Stomach (tissue), 4 donors: ENCODE data around the gene NNMT.

Source experiments
- POLR2A ChIP-seq, 4 donors: fragments of 450-650 bp; IDR thresholded peaks; one replicate each; pipeline ENCODE4 v1.6.1; 2016; ENCODE audit warnings: antibody characterized with exemption in 4 of 4, control low read depth in 2 of 4, mild to moderate bottlenecking in 1 of 4, moderate library complexity in 1 of 4
- TF ChIP-seq, protein P1 (sequence below), 7 experiments: fragments of 450-650 bp in 4 of 7; fragments of 200-600 bp in 3 of 7; sonication (generic) in 3 of 7; IDR thresholded peaks; one replicate each; pipeline ENCODE4 v1.5.1; 2016 to 2019; ENCODE audit warnings: antibody characterized with exemption in 7 of 7, control low read depth in 2 of 7, mild to moderate bottlenecking in 1 of 7

DNA sequence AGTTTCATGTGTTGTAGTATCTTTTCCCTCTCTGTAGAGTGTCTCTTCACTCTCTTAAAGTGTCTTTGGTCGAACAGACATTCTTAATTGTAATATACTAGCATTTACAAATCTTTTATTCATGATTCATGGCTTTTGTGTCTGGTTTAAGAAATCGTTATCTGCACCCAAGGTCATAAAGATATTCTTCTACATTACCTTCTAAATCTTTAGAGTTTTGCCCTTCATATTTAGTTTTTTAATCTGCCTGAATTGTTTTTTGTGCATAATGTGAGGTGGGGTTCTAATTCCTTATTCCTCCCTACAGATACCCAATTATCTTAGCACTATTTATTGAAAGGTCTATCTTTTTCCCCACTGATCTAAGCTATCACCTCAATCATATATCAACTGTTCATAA, 9.0 kb upstream of the NNMT start:
- TF ChIP-seq, protein P1, sequence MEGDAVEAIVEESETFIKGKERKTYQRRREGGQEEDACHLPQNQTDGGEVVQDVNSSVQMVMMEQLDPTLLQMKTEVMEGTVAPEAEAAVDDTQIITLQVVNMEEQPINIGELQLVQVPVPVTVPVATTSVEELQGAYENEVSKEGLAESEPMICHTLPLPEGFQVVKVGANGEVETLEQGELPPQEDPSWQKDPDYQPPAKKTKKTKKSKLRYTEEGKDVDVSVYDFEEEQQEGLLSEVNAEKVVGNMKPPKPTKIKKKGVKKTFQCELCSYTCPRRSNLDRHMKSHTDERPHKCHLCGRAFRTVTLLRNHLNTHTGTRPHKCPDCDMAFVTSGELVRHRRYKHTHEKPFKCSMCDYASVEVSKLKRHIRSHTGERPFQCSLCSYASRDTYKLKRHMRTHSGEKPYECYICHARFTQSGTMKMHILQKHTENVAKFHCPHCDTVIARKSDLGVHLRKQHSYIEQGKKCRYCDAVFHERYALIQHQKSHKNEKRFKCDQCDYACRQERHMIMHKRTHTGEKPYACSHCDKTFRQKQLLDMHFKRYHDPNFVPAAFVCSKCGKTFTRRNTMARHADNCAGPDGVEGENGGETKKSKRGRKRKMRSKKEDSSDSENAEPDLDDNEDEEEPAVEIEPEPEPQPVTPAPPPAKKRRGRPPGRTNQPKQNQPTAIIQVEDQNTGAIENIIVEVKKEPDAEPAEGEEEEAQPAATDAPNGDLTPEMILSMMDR (IDR thresholded peaks at IDR 0.05), result no peak
- no peak for TF ChIP-seq POLR2A (IDR thresholded peaks at IDR 0.05)
